HG03066 (cell line): ENCODE results near the gene CCSER1.
"Not testable (repeated sequence)": the region's sequence is repeated elsewhere in the genome, so short reads cannot be mapped to it uniquely, and the experiment has no call there.

ENCODE experiments used
- ATAC-seq: cut with Tn5 transposase; IDR thresholded peaks from one replicate; pipeline ENCODE4 v1.9.1; 2021; ENCODE audit warnings: low read depth; ENCODE audit not compliant: unreplicated experiment

CCSER1 gene

GRCh38 chr4:91108751-91109150, 981.6 kb downstream of the CCSER1 start:
- no peak for ATAC-seq

- ATAC-seq: no peak
These were observed 984.4 kb downstream of the CCSER1 start for GRCh38 chr4:91111556-91111955.

- no peak for ATAC-seq
These were observed 986.0 kb downstream of the CCSER1 start for GRCh38 chr4:91113130-91113706.

- ATAC-seq: no peak
These were observed 987.2 kb downstream of the CCSER1 start for GRCh38 chr4:91114386-91114785.

GRCh38 chr4:91116861-91117260, 989.7 kb downstream of the CCSER1 start:
- ATAC-seq: no peak

- ATAC-seq: peak; percentile 87
These were observed 991.4 kb downstream of the CCSER1 start for GRCh38 chr4:91118597-91118996.

GRCh38 chr4:91123742-91124141, 996.5 kb downstream of the CCSER1 start:
- ATAC-seq: no peak

- ATAC-seq: no peak
These were observed 1000.0 kb downstream of the CCSER1 start for GRCh38 chr4:91127192-91127591.

- ATAC-seq: no peak
These were observed 1000.6 kb downstream of the CCSER1 start for GRCh38 chr4:91127831-91128230.

GRCh38 chr4:91128519-91128918, 1001.3 kb downstream of the CCSER1 start:
- ATAC-seq: no peak

- no peak for ATAC-seq
These were observed 1019.9 kb downstream of the CCSER1 start for GRCh38 chr4:91147067-91147466.

GRCh38 chr4:91154041-91154440, 1026.8 kb downstream of the CCSER1 start:
- ATAC-seq: not testable (repeated sequence)

- ATAC-seq: not testable (repeated sequence)
These were observed 1040.9 kb downstream of the CCSER1 start for GRCh38 chr4:91167864-91168653.

- no peak for ATAC-seq
These were observed 1043.6 kb downstream of the CCSER1 start for GRCh38 chr4:91170768-91171167.

GRCh38 chr4:91171217-91171616, 1044.0 kb downstream of the CCSER1 start:
- no peak for ATAC-seq

- not testable (repeated sequence) for ATAC-seq
These were observed 1057.9 kb downstream of the CCSER1 start for GRCh38 chr4:91185061-91185460.

GRCh38 chr4:91198951-91199350, 1071.8 kb downstream of the CCSER1 start:
- no peak for ATAC-seq

GRCh38 chr4:91207535-91207934, 1080.3 kb downstream of the CCSER1 start:
- ATAC-seq: no peak

GRCh38 chr4:91212211-91212610, 1085.0 kb downstream of the CCSER1 start:
- ATAC-seq: no peak

GRCh38 chr4:91217831-91218403, 1090.7 kb downstream of the CCSER1 start:
- ATAC-seq: not testable (repeated sequence)

- ATAC-seq: no peak
These were observed 1093.1 kb downstream of the CCSER1 start for GRCh38 chr4:91220315-91220714.

- ATAC-seq: no peak
These were observed 1094.8 kb downstream of the CCSER1 start for GRCh38 chr4:91222014-91222413.
